ENCODE results near the gene FHIT.

Gene FHIT

DNA sequence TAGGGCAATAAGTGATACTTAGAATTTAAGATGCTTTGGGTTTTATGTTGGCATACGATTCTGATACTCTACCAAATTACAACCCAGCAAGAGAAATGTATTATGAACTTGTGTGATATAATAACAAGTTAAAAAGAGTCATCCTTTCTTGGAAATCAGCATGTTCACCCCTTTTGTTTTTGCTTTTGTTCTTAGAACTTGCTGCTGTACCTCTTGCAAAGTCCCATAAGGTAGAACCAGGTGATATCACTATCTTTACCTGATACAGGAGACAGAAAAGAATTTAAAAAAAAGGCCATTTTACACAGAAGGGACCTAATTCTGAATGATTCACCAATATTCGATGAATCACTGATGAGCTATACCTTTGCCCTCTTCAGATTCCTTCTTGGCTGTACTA lies 810.4 kb downstream of the FHIT start:
- DNase-seq, result no peak

DNA sequence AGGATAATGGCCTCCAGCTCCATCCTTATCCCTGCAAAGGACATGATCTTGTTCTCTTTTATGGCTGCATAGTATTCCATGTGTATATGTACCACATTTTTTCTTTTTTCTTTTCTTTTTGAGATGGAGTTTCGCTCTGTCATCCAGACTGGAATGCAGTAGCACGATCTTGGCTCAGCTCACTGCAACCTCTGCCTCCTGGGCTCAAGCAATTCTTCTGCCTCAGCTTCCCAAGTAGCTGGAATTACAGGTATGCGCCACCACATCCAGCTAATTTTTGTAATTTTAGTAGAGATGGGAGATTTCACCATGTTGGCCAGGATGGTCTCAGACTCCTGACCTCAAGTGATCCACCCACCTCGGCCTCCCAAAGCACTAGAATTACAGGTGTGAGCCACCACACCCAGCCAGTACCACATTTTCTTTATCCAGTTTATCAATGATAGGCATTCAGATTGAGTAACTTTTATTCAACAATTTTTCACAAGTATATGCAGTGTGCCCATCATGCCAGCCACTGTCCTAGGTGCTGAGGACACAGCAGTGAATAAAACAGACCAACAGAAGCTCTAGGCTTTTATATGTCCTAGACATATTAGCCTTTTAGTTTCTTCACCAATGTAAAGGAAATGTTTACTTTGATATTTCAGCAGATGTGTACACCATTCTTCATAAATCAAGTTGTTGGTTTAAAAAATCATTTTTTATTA lies 815.2 kb downstream of the FHIT start:
- DNase-seq, result no peak

DNA sequence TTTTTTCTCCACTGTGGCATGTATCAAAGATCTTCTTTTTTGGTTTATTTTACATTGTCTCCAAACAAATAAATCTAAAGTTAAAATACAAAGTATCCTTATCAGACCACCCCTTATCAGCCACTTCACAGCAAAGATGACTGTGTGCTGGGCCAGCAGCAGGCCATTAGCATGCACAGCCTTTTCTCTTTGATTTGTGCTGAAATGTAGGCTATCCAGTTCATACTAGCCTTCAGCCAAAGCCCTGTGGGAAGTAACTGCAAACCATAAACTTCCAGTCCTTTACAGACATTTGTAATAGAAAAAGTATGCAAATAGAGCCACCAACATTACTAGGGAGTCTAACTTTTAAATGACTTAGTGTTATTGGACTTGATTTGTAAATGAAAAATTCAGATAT lies 816.3 kb downstream of the FHIT start:
- DNase-seq, result no peak

DNA sequence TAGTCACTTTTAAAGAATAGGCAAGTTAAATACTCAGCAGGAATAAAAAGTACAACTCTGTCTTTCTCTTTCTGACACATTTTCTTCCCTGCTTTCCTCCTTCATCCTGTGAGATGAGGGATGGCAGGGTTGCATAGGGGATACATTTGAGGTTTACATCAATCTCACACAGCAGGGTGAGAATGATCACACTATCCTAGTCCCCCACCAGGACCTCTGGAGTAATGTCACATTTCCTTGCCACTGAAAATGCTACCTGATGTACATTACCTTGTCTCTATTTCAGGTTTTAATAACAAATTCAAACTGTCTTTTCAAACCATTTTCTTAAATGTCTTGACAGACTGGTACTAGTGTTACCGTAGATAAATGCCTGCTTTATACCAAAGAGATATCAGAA lies 816.9 kb downstream of the FHIT start:
- DNase-seq, result no peak

DNA sequence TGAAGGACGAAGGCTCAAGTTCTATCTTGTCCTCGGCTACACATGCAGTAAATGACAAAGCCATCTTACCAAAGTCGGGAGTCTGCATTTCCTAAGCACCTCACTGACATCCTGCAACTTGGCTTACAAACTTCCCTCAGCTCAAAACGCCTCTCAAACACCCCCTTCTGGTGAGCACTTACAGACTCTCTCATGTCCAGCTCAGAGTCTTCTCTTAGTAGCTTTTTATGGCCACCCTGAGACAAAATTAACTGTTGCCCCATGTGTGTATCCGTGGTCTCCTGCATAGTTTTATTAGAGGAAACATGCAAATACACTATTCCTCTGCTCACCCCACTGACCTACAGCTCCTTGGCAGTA lies 819.7 kb downstream of the FHIT start:
- DNase-seq, result no peak

DNA sequence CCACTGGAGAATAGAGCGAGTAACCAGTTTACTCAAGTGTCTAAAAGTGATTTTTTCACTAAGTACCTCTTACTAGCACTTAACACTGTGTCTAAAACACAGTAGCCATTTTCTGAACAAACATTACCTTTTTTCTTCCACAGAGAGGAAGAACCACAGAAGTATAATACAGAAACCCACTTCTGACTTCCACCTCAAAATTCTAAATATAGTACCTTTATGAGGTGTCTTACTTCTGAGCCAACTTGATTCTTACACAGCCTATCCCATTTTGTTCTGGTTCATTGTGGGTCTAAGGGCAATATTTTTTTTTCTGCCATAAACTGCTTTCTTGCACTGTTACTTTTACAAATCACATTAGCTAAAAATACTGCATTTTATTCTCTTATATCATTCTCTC lies 821.0 kb downstream of the FHIT start:
- no peak for DNase-seq

DNA sequence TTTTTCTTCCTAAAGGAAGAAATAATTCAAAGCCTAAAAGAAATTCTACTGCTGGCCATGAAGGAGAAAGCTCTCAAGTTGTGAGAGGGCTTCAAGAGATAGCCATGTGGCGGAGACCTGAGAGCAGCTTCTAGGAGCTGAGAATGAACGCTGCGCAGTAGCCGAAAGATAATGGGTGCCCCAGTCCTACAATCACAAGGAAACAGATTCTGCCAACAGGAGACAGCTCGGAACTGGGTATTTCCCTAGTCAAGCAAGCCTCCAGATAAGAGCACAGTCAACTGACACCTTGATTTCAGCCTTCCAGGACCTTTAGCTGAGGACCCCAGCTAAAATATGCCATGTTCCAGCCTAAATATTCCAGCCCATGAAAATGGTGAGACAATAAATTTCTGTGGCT lies 824.1 kb downstream of the FHIT start:
- DNase-seq, result no peak

DNA sequence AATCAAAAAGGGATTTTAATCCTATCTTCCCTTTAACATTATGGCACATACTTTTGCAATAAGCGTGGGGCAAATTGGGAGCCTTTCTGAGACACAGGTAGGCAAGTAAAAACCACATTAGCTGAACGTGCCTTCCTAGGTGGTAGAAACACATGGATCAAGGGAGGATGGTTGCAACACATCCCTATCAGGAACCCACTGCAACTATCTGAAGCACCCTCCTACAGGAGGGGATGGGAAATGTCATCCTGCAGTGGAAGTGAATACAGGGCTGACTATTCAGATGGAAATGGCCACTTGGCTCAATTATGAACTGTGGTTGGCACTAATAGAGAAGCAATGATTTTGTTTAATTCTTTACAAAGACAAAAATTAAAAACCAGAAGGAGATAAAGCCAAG lies 826.3 kb downstream of the FHIT start:
- no peak for DNase-seq

DNA sequence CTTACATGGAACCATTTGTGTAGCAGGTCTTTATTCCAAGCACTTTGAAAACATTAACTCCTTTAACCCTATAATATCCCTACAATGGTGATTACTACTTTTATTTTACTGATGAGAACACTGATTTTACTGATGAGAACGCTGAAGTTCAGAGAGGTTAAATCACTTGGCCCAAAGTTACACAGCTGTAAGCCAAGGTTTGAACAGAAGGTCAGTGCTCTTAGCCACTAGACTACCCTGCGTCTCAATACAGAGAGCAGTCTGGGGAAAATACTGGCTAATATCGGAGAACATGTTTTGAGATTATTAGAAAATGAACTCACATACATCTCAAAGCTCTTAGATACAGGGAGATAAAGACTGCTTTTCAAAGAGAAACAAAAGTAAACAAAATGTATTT lies 827.2 kb downstream of the FHIT start:
- no peak for DNase-seq

DNA sequence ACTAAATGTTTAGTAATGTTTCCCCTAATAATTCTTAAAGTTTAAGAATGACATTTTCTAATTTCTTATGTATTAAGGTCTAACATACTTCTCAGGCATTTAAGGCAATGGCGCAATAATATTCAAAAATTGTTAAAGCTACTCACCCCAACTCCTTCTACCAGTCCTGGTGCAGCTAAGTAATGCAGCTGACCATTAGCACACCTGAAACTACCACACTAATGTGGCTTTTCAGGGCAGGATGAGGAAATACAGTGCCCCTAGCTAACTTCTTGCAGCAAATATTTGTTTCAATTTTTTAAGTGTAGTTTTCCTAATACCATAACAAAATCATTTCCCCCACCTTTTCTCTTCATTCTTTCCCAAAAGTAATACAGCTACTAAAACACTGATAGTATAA lies 827.7 kb downstream of the FHIT start:
- DNase-seq, result no peak

DNA sequence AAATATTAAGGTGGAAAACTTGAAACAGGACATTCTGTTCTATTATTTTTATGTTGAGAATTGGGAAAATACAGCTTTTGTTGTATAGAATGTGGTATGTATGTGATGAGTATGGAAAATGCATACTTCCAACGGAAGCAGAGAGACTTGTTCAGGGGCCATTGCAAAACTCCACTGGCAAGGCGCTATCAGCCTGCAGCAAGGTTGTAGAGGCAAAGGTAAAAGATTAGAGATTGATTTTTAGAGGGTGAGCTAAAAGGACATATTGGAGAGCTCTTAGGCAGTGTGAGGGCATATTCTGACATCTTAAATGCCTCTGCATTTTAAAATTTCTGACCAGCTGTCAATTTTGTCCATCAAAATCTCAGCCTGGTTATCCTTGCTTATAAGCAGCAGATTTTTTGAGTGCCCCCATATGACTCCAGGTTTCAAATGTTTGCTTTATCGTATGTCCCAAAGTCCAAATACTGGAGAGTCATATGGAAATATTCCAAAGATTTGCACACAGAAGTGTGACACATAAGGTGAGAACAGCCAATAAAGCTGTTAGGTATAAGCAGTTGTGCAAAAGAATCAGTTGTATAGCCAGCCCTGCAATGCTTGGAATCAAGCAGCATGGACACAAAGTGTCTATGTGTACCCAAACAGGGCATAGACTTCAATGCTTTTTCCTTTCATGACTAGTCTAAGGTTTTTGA lies 829.4 kb downstream of the FHIT start:
- DNase-seq, result no peak

DNA sequence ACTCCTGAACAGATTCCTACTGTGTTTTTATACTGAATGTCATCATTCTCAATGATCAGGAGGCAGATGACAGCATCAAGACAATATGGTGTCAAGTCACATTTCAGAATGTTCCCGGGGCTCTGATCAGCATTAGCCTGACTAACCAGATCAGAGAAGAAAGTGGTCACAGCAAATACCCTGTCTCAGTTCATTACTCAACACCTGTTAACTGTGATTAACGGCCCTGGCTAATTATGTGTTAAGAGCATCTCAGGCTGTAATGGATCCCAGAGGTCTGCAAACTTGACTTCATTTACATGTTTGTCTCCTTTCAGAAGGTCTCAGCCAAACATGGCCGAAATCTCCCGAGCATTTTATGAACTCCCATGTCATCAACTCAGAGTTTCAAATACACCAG lies 833.7 kb downstream of the FHIT start:
- no peak for DNase-seq

DNA sequence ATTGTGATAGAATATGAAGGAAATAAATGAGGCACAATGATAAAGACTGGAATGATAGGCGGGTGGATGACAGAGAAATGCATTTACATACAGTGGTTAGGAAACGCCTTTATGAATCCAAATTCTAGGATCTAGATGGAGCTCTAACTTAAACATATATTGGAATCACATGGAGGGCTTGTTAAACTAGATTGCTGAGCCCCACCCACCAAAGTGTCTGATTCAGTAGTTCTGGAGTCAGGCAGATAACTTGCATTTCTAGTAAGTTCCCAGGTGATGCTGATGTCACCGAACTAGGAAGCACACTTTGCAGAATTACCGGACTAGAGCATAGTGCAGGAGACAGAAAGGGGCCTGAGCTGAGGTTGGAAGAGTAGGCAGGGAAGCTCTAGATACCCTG lies 837.2 kb downstream of the FHIT start:
- no peak for DNase-seq

DNA sequence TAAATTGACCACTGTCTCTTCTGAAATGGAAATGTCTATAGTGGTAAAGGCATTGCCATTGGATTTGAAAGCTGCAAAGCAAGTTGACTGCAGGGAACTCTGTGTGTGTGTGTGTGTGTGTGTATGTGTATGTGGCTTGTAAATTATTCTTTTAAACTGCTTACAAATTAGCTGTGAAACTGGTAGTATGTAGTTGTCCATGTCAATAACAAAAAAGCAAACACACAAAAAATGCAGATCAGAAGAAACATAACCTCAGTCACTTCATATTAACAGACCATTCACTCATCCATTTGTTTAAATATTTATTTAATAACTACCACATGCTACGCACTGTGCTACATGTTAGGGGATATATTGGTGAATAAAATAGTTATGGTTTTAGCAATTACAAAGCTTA lies 837.7 kb downstream of the FHIT start:
- no peak for DNase-seq

DNA sequence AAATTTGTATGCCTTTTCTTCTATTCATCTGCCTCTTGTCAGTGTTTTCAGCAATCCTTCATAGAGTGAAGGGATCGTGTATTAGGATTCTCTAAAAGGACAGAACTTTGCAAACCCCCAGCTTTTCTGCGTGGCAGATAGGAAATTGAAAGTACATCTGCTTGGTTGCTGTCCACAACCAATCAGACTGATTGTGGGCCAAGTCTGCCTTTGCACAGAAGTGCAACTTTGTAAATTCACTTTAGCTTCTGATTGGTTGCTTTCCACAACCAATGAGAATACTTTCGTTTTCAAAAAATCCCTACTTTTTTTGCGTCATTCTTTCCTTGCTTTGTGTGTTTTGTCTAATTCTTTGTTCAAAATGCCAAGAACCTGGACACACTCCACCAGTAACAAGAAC lies 847.4 kb downstream of the FHIT start:
- DNase-seq, result no peak

DNA sequence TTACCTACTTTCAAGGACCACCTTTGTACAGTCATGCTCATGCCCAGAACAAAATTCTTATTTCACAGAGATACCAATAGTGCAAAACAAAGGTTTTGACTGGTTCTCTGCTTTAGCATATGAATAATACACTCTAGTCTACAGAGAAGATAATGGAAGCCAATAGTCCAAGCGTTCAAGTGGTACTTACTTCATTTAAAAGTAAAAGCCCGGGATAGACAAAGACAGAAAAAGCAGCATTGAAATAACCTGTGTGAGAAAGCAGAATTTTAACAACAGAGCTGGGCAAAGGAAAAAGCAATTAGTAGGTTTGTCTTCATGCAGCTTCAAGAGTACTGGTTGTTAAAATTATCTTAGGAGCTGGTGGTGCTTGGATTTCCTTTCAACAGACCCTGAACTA lies 848.3 kb downstream of the FHIT start:
- DNase-seq, result no peak

DNA sequence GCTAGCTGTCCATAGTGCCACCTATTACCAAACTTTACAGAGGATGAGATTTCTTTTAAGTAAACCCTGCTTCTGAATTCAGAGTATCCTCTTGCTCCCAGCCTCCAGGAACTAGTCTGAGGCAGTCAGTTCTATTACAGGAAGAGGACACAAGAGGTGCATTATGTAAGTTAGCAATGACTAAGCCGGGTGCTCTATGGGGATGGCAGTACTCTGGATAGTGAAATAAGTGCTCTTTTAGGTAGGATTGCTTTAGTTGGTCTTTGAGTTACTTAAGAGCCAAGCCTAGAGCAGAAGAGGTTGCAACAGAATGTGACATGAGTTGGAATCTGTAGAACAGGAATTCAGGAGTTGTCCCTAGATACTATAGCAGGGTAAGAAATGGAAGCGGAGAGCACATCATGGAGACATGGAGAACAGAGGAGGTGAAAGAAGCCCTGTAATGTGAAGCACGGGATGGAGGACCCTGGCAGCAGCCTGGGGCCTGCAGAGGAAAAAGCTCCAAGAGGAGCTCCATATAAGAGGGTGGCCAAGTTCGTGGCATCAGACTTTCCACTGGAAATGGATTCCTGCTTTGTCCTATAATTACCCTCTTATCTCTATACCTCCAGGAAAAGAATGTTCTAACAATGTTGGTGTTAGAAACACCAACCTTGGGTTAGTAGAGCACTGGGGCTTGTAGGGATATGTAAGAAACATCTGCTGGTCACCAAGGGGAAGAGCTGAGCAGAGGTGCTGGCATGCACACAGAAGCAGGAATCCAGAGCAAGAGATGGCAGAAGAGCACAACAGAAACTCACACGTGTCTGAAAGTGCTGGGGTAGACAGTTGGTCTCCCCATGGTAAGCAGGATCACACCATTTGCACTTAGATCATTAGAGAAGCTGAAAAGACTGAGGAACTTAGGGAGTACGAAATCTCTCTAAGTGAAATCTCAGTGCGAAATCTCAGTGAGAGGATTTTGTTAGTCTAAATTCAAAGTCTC lies 851.1 kb downstream of the FHIT start:
- DNase-seq, result no peak

DNA sequence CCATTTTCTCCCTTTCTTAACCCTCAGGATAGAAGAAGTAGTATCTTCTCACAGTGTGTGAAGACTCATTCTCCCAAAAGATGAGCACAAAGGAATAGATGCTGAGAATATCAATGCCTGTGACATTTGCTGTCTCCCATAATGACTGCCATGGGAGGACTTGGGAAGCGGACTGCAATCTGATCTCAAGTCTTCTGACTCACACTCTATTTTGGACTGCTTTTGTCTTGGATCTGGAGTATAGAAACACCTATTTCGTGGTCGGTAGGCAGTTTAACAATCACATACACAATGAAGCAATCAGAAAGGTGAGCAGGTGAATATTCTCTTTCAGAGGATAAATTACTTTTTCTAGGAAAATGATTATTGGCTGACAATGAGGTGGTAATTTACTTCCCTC lies 852.0 kb downstream of the FHIT start:
- DNase-seq, result no peak

DNA sequence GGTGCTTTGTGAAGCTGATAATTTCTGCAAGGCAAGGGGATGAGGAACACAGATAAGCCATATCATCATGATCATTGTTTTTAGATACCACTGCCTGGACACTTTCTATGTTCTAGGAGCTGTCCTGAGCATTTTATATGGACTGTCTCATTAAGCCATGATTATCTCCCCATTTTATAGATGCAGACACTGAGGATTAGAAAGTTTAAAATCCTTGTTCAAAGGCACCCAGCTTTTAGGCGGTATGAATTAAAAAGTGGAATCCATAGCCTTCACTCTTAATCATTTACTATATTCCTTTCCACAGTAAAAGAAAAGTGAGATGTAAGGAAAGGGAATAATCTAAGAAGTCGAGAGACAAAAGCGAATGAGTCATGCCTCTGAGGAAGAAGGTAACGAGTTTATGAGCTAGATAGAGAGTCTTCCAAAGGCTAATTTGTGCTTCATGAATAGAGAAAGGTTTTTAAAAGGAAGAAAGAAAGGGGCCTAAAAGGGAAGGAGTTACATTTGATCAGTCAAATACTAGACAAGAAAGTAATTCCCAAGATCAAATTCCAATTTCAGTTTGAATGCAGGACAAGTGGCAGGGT lies 856.0 kb downstream of the FHIT start:
- DNase-seq, result no peak

DNA sequence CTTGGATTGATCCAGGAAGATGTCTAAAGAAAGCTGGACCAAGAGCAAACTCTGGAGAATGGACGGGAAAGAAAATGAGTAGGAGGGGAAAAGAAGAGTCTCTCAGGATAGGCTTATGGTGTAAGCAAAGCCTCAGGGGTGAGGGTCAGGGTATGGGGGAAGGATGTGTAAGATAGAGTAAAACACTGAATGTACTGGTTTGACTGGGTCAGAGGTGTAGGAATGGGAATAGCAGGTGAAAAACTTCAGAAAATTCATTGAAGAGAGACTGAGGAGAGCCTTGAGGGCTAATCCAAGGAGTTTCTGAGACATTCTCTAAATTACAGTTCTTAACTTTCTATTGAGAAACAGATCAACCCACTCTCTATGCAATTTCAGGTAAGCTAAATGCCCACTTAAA lies 857.3 kb downstream of the FHIT start:
- no peak for DNase-seq

DNA sequence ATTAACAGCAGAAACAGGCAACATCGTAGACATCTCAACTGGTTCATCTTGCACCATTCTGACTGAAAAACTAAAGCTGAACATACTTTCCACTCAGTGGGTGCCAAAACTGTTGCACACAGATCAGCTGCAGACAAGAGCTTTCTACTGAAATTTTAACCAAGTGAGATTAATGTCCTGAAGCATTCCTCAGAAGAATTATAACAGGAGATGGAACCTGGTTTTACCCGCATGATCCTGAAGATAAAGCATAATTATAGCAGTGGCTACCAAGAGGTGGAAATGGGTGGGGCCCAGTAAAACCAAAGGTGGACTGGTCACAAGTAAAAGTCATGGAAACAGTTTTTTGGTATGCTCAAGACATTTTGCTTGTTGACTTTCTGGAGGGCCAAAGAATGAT lies 858.8 kb downstream of the FHIT start:
- no peak for DNase-seq

DNA sequence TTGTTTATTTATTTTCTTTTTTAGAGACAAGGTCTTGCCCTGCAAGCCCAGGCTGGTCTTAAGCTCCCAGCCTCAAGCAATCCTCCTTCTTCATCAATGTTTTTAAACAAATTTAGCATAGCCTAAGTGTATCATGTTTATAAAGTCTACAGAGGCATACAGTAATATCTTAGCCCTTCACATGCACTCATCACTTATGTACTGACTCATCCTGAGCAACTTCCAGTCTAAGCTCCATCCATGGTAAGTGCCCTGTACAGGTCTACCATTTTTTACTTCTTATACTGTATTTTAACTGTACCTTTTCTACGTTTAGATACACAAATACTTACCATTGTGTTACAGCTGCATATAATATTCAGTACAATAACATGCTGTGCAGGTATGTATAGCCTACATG lies 860.0 kb downstream of the FHIT start:
- DNase-seq, result no peak

DNA sequence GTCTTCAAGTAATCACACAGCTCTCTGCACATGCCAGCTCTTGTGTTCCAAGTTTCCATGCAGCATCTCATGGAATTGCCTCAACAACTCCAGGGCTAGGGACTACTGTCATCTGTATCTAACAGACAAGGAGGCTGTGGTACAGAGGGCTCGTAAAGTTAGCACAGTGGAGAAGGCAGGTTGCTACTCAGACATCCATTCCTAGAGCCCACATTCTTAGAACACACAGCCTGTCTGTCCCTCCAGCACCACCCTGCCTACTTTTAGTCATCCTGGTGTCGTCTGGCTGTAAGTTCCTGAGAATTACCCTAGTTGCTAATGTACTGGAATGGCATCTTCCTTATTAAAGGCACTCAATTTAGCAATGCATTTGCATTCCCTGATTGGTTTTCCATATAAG lies 862.5 kb downstream of the FHIT start:
- DNase-seq, result no peak

DNA sequence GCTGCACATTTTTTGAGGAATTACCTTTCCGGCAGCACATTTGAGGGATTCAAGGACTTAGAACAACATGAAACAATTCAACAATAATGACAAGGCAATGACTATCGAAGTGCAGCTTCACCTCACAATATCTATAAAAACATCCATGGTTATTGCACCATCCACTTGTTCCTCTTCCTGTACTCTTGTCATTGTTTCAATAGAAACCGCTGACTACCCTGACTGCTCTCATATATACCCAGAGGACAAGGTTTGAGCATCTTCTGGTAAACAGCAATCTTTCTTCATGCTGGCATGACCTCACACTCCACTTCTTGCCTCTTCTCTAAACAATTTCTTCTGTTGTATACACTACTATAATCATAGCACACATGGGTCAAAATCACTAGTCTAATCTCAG lies 864.9 kb downstream of the FHIT start:
- no peak for DNase-seq

Measured in DMS 273 treated with DMSO at 0.1 percent for 48 hours (cell line).